A673 (cell line): ENCODE results near the gene KAZN.

Experiments used
- CTCF ChIP-seq: fragments of 300-800, 200-600 bp; sonication (generic); conservative IDR thresholded peaks from 2 replicates; pipeline ENCODE4 v1.5.1; 2017; ENCODE audit warnings: low read depth, mild to moderate bottlenecking, antibody characterized with exemption, low read length, moderate library complexity, mixed read lengths
- EZH2 ChIP-seq: fragments of 200-600 bp; sonication (generic); IDR thresholded peaks from 2 replicates; pipeline ENCODE4 v1.6.1; 2017; ENCODE audit warnings: borderline replicate concordance, low read depth, mild to moderate bottlenecking, mixed read lengths, antibody characterized with exemption, low read length; ENCODE audit not compliant: poor library complexity, severe bottlenecking

- TF ChIP-seq CTCF (no peak), EZH2 (no peak)
Measured at GRCh38 chr1:14639291-14640050, 41.0 kb downstream of the KAZN start.
